HG03025 (cell line): ENCODE measurements around the gene UBR4.
"Not testable (repeated sequence)": the region's sequence is repeated elsewhere in the genome, so short reads cannot be mapped to it uniquely, and the experiment has no call there.

Experiments
- ATAC-seq: cut with Tn5 transposase; IDR thresholded peaks from one replicate; pipeline ENCODE4 v1.9.1; 2021; ENCODE audit warnings: mild to moderate bottlenecking, moderate library complexity; ENCODE audit not compliant: unreplicated experiment, low FRiP score

Gene UBR4

GRCh38 chr1:19209990-19210771 is at the start of gene UBR4:
TSS of gene UBR4 (minus strand) at chr1:19210266. CDS start at chr1:19210248, 18 bp downstream.
- peak; percentile 80 for ATAC-seq

DNA sequence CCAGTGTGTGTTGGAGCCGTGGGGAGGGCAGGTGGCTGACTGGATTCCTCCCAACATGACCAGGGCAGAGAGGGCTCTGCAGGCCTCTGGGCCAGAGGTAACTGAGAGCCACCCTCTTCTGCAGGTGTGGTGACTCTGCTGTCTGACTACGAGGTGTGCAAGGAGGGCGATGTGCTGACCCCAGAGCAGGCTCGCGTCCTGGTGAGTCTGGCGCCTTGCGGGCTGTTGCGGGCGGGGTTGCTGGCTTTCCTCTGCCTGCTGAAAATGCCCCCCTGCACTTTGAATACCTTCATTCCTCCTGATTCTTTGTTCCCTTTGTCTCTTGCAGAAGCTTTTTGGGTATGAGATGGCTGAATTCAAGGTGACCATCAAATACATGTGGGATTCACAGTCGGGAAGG is 48.3 kb upstream of the UBR4 start:
- ATAC-seq, result no peak

DNA sequence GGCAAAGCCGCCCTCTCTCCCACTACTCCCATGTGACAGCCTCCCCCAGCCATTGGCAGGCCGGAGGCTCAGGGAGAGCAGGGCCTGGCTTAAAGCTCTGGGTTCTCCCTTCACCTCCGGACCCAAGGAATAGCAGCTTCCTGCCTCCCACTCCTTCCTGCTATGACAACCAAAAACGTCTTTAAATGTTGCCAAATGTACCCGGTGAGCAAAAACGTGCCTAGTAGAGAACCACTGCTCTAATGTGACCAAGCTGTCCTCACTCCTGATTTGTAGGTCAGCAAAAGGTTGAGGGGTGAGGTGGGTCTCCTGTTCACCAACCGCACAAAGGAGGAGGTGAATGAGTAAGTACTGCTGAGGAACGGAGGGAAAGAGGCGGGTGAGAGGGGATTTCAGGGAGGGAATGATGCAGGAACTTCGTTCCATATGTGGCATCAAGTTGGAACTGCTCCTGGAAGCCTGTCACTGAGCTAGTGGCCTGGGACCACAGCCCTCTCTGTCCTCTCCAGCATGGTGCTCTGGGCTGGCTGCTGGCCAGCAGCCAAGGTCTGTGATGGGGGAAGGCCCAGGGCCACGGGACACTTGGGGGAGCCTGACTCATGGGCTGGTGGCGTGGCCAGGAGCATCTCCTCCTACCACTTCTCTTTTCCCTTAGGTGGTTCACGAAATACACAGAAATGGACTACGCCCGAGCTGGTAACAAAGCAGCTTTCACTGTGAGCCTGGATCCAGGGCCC is 47.3 kb upstream of the UBR4 start:
- ATAC-seq, result no peak

DNA sequence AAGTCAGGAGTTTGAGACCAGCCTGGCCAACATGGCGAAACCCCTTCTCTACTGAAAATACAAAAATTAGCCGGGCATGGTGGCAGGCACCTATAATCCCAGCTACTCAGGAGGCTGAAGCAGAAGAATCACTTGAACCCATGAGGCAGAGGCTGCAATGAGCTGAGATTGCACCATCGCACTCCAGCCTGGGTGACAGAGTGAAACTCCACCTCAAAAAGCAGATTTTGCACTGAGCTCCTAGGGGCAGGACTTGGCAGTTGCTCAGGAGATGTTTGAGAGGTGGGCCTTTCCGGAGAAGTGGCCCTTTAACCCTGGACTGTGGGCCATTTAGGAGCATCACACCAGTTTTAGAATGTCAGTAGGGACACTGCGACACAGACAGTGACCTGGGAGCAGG is 46.2 kb upstream of the UBR4 start:
- ATAC-seq, result not testable (repeated sequence)

- no peak for ATAC-seq
These were observed 45.2 kb upstream of the UBR4 start for GRCh38 chr1:19255288-19255687.

DNA sequence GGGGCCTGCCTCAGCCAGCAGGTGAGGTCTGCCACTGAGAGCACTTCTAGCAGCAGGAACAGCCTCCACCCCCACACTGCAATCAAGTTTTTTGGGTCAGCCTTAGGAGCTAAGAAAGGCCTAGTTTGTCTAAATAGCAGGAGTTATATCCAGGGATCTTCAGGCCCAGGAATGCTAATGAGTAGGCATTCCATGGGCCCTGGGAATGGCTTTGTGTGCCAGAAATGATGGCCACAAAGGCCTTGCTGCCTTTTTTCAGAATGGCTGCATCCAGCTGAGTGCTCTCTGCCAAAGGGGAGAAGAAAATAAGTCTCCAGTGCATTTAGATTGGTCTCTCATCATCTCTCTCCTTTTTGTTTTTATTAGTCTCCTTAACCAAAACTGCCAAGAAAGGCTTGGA is 44.4 kb upstream of the UBR4 start:
- no peak for ATAC-seq

DNA sequence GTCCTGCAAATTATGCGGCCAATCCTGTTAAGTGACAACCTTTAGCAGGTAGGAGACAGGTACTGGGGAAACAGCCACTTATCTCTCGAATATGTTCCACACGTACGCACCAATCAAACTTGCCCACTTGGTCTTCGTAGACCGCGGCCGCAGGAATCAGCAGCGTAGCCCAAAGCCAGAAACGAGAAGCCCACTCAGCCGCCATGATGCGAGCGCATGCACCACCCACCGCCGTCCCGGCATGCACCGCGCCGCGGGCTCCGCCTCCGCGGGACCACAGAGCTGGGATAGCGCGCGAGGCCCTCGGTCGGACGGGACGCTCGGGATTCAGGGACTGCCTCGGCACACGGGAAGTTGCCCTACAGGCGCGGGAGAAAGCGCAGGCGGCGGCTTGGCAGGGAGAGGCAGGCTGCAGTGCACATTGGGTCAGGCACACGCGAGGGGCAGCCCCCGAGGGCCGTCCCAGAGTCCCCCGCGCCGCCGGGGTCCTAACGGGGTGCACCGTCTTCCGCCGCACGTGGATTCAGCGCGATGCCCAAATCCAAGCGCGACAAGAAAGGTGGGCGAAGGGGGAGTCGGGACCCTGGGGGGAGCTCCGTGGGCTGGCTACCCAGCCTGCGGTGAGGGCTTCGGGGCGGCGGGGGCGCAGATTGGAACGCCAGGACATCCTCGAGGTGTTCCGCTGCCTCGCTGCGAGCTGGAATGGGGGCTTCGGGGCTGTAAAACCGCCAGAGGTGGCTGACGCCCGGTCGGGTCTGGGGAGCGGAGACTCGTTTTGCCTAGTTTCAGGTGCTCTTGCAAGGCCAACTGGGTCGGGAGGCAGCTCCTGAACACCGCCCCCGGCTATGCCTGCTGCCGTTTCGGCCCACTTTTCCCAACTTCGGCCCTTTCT is 41.5 kb upstream of the UBR4 start, which contains the start of the genes EMC1 and MRTO4:
TSS of gene EMC1 (minus strand) at position 220 of the 892 bp plus-strand sequence. CDS start at position 205, 15 bp downstream.
TSS of gene MRTO4 (plus strand) at position 501 of the 892 bp plus-strand sequence. CDS start at position 532, 31 bp downstream.
- ATAC-seq, result peak; percentile 64

DNA sequence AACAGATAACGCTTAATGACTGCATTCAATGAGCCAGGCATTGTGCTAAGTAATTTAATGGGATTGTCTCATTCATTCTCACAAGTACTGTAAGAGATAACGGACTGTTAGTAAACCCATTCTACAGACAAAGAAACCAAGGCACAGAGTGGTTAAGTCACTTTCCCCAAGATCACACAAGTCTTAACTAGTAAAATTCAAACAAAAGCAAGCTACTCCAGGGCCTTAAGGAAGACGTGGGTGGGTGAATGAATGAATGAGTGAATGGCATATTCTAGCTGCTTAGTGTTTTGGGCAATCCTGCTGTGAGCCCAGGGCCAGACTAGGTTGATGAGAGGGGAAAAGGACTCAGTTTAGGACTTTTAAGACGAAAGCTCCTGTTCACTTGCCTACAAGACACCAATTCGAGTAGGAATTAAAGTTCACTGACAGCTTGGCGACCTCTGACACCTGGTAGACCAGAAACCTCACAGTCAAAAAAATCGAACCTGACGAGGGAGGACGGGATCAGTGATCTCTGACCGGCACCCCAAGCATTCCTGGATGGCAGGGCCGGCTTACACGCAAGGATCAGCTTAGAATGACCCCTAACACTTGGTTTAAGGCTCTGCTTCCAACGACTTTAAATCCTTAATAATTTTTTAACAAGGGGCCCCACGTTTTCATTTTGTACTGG is 40.7 kb upstream of the UBR4 start:
- no peak for ATAC-seq

DNA sequence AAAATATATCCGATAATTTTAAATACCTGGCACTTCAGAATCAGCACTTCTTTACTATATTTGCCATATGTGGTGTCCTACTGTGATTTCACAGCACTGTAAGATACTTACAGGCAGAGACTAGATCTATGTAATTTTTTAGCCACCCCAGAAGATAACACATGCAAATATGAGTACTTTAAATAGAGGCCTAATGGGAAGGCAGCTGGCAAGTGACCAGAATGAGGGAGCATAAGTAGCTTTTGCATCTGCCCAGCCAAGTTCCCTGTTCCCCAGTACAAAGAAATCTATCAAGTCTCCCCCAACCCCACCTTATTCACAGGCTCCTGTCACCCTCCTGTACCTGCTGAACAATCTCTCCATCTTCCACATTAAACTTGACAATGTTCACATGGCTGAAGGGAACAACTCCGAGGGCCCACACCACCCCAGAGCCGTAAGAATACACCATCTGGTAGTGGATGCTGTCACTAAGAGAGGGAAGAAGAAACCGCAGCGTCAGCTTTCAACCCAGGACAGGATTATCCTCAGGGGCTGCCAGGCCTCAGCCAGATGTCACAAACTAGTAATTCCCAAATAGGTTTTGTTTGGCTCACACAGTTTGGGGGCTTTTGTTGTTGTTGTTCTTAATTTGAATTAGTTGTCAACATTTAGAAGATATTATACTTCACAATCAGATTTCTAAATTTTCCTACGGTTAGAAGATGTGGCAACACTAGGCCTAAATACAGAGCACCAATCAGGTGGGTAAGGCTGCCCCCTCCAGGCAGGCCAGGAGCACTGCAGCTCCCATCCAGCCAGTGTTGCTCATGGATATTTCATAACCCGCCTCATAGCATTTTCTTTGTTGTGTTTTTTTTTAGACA is 30.8 kb upstream of the UBR4 start:
- ATAC-seq, result no peak

GRCh38 chr1:19239876-19240275 is 29.8 kb upstream of the UBR4 start:
- ATAC-seq, result no peak

GRCh38 chr1:19234224-19234623 is 24.2 kb upstream of the UBR4 start:
- no peak for ATAC-seq

DNA sequence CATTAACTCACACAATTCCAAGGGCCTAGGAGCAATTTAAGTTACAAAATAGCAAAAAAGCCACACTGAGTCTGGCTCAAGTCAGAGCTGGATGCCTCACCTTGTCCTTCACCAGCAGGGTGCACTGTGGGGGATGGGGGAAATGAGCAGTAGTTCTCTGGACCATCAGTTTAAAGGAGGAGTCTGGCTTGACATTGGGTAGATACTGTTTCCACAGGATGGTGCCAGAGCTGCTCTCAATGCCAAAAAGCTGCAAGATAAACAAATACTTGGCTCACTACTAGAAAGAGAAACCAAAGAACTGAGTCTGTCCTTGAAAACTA is 22.4 kb upstream of the UBR4 start:
- no peak for ATAC-seq

DNA sequence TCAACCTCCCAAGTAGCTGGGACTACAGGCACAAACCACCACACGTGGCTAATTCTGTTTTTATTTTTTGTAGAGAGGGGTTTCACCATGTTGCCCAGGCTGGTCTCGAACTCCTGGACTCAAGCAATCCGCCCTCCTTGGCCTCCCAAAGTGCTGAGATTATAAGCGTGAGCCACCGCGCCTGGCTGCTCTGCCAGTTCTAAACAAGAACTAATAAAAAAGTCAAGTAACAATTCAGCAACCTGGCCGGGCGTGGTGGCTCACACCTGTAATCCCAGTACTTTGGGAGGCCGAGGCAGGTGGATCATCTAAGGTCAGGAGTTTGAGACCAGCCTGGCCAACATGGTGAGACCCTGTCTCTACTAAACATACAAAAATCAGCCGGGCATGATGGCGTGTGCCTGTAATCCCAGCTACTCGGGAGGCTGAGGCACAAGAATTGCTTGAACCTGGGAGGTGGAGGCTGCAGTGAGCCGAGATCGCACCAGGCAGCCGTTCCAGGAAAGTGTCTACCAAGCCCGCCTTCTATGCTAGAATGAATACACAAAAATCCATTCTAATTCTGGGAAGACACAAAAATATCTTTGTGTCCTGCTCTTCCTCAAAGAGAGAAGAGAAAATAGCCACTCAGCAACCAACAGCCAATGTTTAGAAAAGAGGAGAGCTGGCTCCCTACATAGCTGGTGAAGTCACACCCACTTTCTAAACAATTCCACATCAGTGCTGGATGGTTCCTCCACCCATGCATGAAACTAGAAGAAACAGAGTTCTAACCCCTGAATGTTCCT is 21.9 kb upstream of the UBR4 start:
- ATAC-seq, result not testable (repeated sequence)

GRCh38 chr1:19229828-19230325 is 19.8 kb upstream of the UBR4 start:
- ATAC-seq, result no peak

DNA sequence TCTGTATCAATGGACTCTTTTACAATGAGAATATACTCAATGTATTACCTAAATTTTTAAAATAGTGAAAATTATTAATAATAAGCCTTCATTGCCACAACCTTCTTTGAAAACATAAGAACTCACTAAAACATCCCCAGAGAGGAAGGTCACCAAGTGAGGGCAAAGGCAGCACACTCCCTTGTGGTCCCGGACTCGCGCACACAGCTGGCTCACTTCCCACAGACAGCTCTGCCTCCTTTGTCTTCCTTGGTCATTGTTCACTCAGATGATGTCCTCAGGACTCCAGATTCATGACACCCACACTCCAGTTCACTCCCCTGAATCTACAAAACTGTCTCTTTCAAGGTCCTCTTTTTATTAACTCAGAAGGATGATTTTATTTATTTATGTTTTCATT is 19.2 kb upstream of the UBR4 start:
- ATAC-seq, result no peak

DNA sequence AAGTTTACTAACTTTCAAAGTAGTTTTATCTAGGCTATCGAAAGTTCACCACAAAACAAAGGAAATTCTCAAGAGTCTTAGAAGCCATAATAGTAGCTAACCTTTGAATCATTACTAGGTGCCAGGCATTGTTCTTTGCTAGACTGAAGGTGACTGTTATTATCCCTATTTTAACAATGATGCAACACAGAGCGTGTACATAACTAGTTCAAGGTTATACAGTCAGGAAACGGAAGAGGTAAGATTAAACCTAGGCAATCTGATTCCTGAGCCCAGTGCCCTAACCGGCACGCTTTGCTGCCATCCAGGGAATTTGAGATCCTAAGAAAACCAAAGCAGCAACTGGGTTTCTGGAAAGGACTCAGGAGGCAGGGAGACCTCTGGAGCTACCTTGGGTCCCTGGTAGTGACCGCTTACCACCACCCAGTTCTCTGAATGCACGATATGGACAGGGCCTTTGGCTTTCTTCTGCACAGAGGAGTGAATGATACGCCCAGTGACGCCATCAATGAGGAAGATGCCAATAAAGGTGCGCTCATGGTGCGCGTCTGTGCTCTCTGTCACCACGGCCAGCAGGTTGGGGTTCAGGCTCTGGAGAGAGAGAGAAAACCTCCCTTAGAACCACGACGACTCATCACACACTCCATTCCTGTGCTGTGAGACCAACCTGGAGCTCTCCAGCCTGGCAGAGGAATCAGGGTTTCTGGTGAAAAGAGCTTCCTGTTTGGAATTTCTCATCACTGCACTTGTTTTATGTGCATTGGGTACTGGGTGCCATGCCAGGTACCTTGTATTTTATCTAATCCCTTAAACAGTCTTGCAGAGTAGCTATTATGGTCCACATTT is 13.1 kb upstream of the UBR4 start:
- no peak for ATAC-seq

- no peak for ATAC-seq
These were observed 12.5 kb upstream of the UBR4 start for GRCh38 chr1:19222573-19222972.
